PC-9 (cell line): ENCODE data around the gene DYSF. TPM values are rescaled to one million over a fixed set of nuclear protein-coding genes. Genes with fewer than 3 reads are reported as not detected.

Experiments used
- BruUV-seq: library from RNA; stranded (reverse); fragments of 400-500 nt; replicated peaks from 2 replicates; lab custom pipeline; 2021; lab: Mats Ljungman, UMichigan
- CTCF ChIA-PET: fragments of 300-600 bp; sonication (Branson Sonifier 250); formaldehyde crosslinking; loops from one replicate; lab custom pipeline; 2022; ENCODE audit warnings: antibody characterized with exemption; lab: Charles Lee
- POLR2A ChIA-PET: fragments of 300-600 bp; sonication (Branson Sonifier 250); formaldehyde crosslinking; loops from one replicate; lab custom pipeline; 2022; ENCODE audit warnings: antibody characterized with exemption; ENCODE audit not compliant: unreplicated experiment; lab: Charles Lee
- DNase-seq, 2 experiments: peaks; one replicate each; pipeline versions ENCODE4 v3.0.0 to v3.0.0-alpha.2; 2015 to 2022; ENCODE audit warnings: mixed read lengths in 1 of 2
- H2AFZ ChIP-seq: fragments of 200-600 bp; sonication (generic); 2 replicates; pipeline ENCODE4 v1.8.1; 2017; ENCODE audit warnings: antibody characterized with exemption
- H3F3A ChIP-seq: fragments of 200-600 bp; sonication (generic); 2 replicates; pipeline ENCODE4 v1.8.1; 2017; ENCODE audit warnings: antibody characterized with exemption, mild to moderate bottlenecking, low read depth; ENCODE audit not compliant: insufficient read depth
- H3K27ac ChIP-seq: fragments of 200-600 bp; sonication (generic); 2 replicates; pipeline ENCODE4 v1.6.1; 2016; ENCODE audit warnings: mixed run types
- H3K27me3 ChIP-seq: fragments of 200-600 bp; sonication (generic); 2 replicates; pipeline ENCODE4 v1.6.1; 2016; ENCODE audit warnings: low read depth, mixed run types; ENCODE audit not compliant: insufficient read depth
- H3K36me3 ChIP-seq: fragments of 200-600 bp; sonication (generic); 2 replicates; pipeline ENCODE4 v1.6.1; 2016; ENCODE audit warnings: low read depth, mixed run types
- H3K4me1 ChIP-seq: fragments of 200-600 bp; sonication (generic); replicated peaks from 2 replicates; pipeline ENCODE4 v1.6.1; 2016; ENCODE audit warnings: mixed run types; ENCODE audit not compliant: insufficient read depth
- H3K4me2 ChIP-seq: fragments of 200-600 bp; sonication (generic); 2 replicates; pipeline ENCODE4 v1.6.1; 2017; ENCODE audit warnings: mixed run types
- H3K4me3 ChIP-seq: fragments of 200-600 bp; sonication (generic); 2 replicates; pipeline ENCODE4 v1.6.1; 2016; ENCODE audit warnings: mixed run types
- H3K79me2 ChIP-seq: fragments of 200-600 bp; sonication (generic); 2 replicates; pipeline ENCODE4 v1.6.1; 2017; ENCODE audit warnings: low read depth, mixed run types
- H3K9me2 ChIP-seq: fragments of 200-600 bp; sonication (generic); 2 replicates; pipeline ENCODE4 v1.8.1; 2017; ENCODE audit warnings: mild to moderate bottlenecking; ENCODE audit not compliant: insufficient read depth
- H3K9me3 ChIP-seq: fragments of 200-600 bp; sonication (generic); 2 replicates; pipeline ENCODE4 v1.8.1; 2016; ENCODE audit warnings: low read depth; ENCODE audit not compliant: insufficient read depth
- H4K20me1 ChIP-seq: fragments of 200-600 bp; sonication (generic); 2 replicates; pipeline ENCODE4 v1.8.1; 2017; ENCODE audit not compliant: insufficient read depth
- EZH2 ChIP-seq: fragments of 200-600 bp; sonication (generic); IDR thresholded peaks from 2 replicates; pipeline ENCODE4 v1.8.0; 2017; ENCODE audit warnings: antibody characterized with exemption, low read depth
- intact Hi-C: fragments of 100-400 bp; cut with micrococcal nuclease; formaldehyde crosslinking; loops from one replicate; pipeline ENCODE4 v1.10.0; 2022; ENCODE audit not compliant: unreplicated experiment
- total RNA-seq: library from RNA; stranded (reverse); gene quantifications from 2 replicates; pipeline ENCODE4 v1.2.3, GENCODE V29; 2021
- TF ChIP-seq, protein P1 (sequence below): fragments of 200-600 bp; sonication (generic); conservative IDR thresholded peaks from 2 replicates; pipeline ENCODE4 v1.6.1; 2017; ENCODE audit warnings: mixed run types, antibody characterized with exemption, mild to moderate bottlenecking, moderate library complexity

Gene DYSF
- total RNA-seq, 1 experiment from 2014 or later, result 12.2 TPM

DNA sequence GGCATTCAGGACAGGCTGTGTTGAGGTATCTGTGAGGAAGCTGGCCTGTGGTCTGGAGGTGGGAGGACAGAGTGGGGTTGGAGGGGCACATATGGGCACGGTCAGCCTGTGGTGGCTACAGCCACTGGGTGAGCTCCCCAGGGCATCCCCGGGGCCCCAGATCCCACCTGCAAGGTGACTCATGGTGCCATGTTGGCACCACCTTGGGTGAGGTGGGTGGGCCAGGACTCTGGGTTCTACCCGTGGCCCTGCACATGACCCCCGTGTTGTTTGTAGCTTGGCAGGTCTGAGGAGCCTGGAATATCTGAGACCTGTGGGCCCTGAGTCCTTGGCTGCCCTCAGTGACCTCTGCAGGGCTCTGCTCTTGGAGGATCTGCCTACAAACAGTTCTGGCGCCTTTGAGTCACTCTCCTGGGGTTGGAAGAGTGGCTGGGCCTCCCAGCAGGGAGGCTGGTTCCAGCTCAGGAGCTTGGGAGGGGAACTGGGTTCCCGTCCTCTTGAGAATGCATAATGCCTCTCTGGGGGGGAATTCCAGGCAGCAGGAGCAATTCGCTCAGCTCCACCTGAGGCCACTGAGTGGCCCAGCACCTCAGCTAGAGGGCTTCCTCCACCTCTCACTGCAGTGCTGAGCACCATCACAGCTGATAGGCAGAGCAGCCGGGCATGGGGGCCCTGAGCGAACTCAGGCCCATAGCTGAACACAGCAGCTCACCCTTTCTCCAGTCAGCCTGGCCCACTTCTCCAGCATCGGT, 105.1 kb downstream of the DYSF start:
- H3K9me2 ChIP-seq, result no peaks in the 10 kb centered on the region
- no peak overlapping the region for H3K4me3 ChIP-seq
- TF ChIP-seq EZH2, result no peak
- TF ChIP-seq, protein P1, sequence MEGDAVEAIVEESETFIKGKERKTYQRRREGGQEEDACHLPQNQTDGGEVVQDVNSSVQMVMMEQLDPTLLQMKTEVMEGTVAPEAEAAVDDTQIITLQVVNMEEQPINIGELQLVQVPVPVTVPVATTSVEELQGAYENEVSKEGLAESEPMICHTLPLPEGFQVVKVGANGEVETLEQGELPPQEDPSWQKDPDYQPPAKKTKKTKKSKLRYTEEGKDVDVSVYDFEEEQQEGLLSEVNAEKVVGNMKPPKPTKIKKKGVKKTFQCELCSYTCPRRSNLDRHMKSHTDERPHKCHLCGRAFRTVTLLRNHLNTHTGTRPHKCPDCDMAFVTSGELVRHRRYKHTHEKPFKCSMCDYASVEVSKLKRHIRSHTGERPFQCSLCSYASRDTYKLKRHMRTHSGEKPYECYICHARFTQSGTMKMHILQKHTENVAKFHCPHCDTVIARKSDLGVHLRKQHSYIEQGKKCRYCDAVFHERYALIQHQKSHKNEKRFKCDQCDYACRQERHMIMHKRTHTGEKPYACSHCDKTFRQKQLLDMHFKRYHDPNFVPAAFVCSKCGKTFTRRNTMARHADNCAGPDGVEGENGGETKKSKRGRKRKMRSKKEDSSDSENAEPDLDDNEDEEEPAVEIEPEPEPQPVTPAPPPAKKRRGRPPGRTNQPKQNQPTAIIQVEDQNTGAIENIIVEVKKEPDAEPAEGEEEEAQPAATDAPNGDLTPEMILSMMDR, result no peak
- no peak overlapping the region for H2AFZ ChIP-seq
- H3K4me2 ChIP-seq, result no peak overlapping the region
- ChIA-PET CTCF (interaction anchor here (0.6 kb wide), 1 partner anchor 28 kb away, joined by 4 read pairs; no protein-coding TSS in a partner anchor), POLR2A (no interaction called here)
- no peaks in the 10 kb centered on the region for H3K36me3 ChIP-seq
- H4K20me1 ChIP-seq, result no peaks in the 10 kb centered on the region
- no TSS peak for BruUV-seq
- H3K79me2 ChIP-seq, result no peaks in the 10 kb centered on the region
- H3K9me3 ChIP-seq, result no peaks in the 10 kb centered on the region
- no peak for DNase-seq
- H3K27ac ChIP-seq, result no peak overlapping the region
- no peaks in the 10 kb centered on the region for H3K27me3 ChIP-seq
- intact Hi-C loops, result no loop called here
- H3F3A ChIP-seq, result no peaks in the 10 kb centered on the region
- H3K4me1 ChIP-seq, result peaks cover 2% of the 10 kb centered on the region; the same call in 1 of the 2 replicates

DNA sequence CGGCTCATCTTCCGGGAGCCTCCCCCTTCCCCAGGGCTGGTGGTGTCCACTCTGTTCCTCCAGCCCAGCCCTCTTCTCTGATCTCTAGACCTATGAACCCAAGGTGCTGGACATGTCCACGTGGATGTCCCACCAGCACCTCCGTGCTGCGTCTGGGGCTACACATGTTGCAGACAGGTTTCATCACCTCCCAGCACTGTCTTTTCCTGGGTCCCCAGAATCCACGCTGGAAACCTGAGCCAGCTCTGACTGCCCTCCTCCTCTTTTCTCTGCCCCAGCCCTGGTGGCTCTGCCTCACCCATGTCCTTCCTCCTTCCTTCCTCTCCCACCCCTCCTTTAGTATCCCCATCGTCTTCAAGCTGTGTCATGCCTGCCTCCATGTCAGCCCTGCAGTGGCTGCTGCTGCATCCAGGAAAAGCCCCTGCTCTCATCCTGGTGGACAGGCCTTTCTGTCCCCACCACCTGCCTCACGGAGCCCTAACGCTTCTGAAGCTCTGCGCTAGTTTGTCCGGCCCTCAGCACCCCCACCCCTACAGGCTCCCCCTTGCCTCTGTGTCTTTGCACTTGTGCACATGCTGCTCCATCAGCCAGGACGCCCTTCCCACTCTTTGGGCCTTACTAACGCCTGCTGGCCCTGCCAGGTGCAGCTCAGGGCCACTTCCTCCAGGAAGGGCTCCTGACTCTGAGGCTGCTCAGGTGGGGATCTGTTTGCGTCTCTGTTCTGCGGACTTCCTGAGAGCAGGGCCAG, 105.9 kb downstream of the DYSF start:
- H3K27me3 ChIP-seq, result no peaks in the 10 kb centered on the region
- no peaks in the 10 kb centered on the region for H3K9me3 ChIP-seq
- H3K4me1 ChIP-seq, result peaks cover 9% of the 10 kb centered on the region; the same call in 1 of the 2 replicates
- ChIA-PET POLR2A (no interaction called here), CTCF (interaction anchor here (0.7 kb wide), 1 partner anchor 217 kb away, joined by 3 read pairs; no protein-coding TSS in a partner anchor)
- no peaks in the 10 kb centered on the region for H3K79me2 ChIP-seq
- intact Hi-C loops, result no loop called here
- no peaks in the 10 kb centered on the region for H3F3A ChIP-seq
- H2AFZ ChIP-seq, result no peak overlapping the region
- TF ChIP-seq, protein P1, result no peak
- TF ChIP-seq EZH2, result no peak
- no peak overlapping the region for H3K4me2 ChIP-seq
- H3K27ac ChIP-seq, result no peak overlapping the region
- DNase-seq, result no peak
- BruUV-seq, result no TSS peak
- no peaks in the 10 kb centered on the region for H3K36me3 ChIP-seq
- no peaks in the 10 kb centered on the region for H4K20me1 ChIP-seq
- H3K9me2 ChIP-seq, result no peaks in the 10 kb centered on the region
- H3K4me3 ChIP-seq, result no peak overlapping the region

DNA sequence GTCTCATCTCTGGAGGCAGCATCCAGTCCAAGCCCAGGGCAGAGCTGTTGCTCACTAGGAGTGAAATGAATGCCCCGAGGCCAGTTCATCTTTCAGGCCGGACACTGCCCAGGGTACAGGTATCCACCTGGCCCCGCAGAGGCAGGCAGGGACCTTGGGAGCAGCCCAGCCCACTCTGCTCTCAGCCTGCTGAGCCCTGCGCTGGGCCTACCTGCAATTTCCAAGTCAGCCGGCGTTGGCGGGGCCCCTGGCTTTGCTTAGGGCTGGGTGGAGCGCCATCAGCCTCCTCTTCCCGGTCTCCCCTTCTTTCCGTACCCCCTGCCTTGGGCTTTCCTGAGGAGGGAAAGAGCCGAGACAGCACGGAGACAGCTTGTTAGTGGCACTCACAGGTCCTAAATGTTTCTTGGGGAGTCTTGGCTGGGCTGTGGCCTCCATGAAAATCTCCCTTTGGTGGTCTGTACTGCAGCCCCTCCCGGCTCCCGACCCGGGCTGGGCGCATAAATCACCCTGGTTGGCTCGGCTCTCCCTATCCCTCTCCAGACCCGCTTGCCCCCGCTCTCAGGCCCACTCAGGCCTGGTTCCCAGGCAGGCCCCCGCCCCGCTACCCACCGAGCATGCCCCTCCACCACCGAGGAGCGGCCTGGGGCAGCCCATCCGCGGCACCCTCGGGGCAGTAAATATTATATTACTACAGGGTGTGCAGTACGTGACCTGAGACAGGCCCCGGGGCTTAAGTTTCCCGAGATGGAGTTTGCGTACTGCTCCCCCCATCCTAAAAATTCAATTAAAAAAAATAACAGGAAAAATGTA, 106.7 kb downstream of the DYSF start:
- Histone ChIP-seq H4K20me1 (no peaks in the 10 kb centered on the region), H3K9me2 (no peaks in the 10 kb centered on the region), H3K9me3 (no peaks in the 10 kb centered on the region), H2AFZ (no peak overlapping the region), H3F3A (no peaks in the 10 kb centered on the region), H3K27me3 (no peaks in the 10 kb centered on the region), H3K27ac (no peak overlapping the region), H3K36me3 (no peaks in the 10 kb centered on the region), H3K4me3 (no peak overlapping the region), H3K4me1 (peaks cover 9% of the 10 kb centered on the region; the same call in 1 of the 2 replicates), H3K4me2 (no peak overlapping the region), H3K79me2 (no peaks in the 10 kb centered on the region)
- intact Hi-C loops, result loop anchor here (5.0 kb wide), 1 partner anchor 47 kb away; no protein-coding TSS in a partner anchor
- TF ChIP-seq, protein P1, result no peak
- TF ChIP-seq EZH2, result no peak
- POLR2A ChIA-PET, result no interaction called here
- CTCF ChIA-PET, result interaction anchor here (0.7 kb wide), 1 partner anchor 217 kb away, joined by 3 read pairs; no protein-coding TSS in a partner anchor
- DNase-seq, result no peak
- no TSS peak for BruUV-seq
